SU-DHL-6 (cell line): ENCODE results near the gene GPR15.

ENCODE experiments used
- H2AFZ ChIP-seq: fragments of 200-600 bp; sonication (generic); 2 replicates; pipeline ENCODE4 v1.6.1; 2014; ENCODE audit warnings: low read depth, mild to moderate bottlenecking, moderate library complexity, mixed read lengths, antibody characterized with exemption, low read length; ENCODE audit not compliant: severe bottlenecking
- H3F3A ChIP-seq: fragments of 200-600 bp; shearing (Covaris generic); 2 replicates; pipeline ENCODE4 v1.6.0; 2016; ENCODE audit warnings: antibody characterized with exemption, mild to moderate bottlenecking; ENCODE audit not compliant: insufficient read depth
- H3K27ac ChIP-seq: fragments of 200-600 bp; sonication (generic); 2 replicates; pipeline ENCODE4 v1.5.1; 2016; ENCODE audit warnings: low read depth, mild to moderate bottlenecking, low read length, moderate library complexity, mixed read lengths
- H3K27me3 ChIP-seq: fragments of 200-600 bp; sonication (generic), shearing (Covaris generic); 2 replicates; pipeline ENCODE4 v1.6.0; 2014; ENCODE audit warnings: mild to moderate bottlenecking, low read length
- H3K36me3 ChIP-seq: fragments of 200-600 bp; sonication (generic); 2 replicates; pipeline ENCODE4 v1.6.1; 2014; ENCODE audit warnings: mild to moderate bottlenecking, low read length, mixed read lengths
- H3K4me2 ChIP-seq: fragments of 300-600, 200-600 bp; shearing (Covaris generic), sonication (generic); 2 replicates; pipeline ENCODE4 v1.6.0; 2014; ENCODE audit warnings: low read length, low read depth, mild to moderate bottlenecking; ENCODE audit not compliant: poor library complexity, severe bottlenecking
- H3K4me3 ChIP-seq: fragments of 200-600 bp; sonication (generic); 2 replicates; pipeline ENCODE4 v1.5.1; 2014; ENCODE audit warnings: antibody characterized with exemption, low read length, mild to moderate bottlenecking, mixed read lengths; ENCODE audit not compliant: insufficient read depth, poor library complexity, severe bottlenecking
- H3K79me2 ChIP-seq: fragments of 200-600 bp; sonication (generic); 2 replicates; pipeline ENCODE4 v1.6.1; 2014; ENCODE audit warnings: mild to moderate bottlenecking, low read length, moderate library complexity; ENCODE audit not compliant: insufficient read depth
- H3K9ac ChIP-seq: fragments of 200-600 bp; sonication (generic); 2 replicates; pipeline ENCODE4 v1.7.0; 2014; ENCODE audit warnings: mild to moderate bottlenecking, low read length
- H3K9me2 ChIP-seq: fragments of 200-600 bp; sonication (generic); replicated peaks from 2 replicates; pipeline ENCODE4 v1.6.1; 2014; ENCODE audit warnings: low read length; ENCODE audit not compliant: insufficient read depth
- H3K9me3 ChIP-seq: fragments of 200-600 bp; sonication (generic); 2 replicates; pipeline ENCODE4 v1.6.1; 2014; ENCODE audit warnings: low read length, mixed read lengths; ENCODE audit not compliant: insufficient read depth
- H4K20me1 ChIP-seq: fragments of 200-600 bp; sonication (generic); 2 replicates; pipeline ENCODE4 v1.6.1; 2014; ENCODE audit warnings: low read depth, mild to moderate bottlenecking, antibody characterized with exemption, low read length, moderate library complexity, mixed read lengths
- CTCF ChIP-seq: fragments of 200-600 bp; sonication (generic); IDR thresholded peaks from one replicate; pipeline ENCODE4 v1.5.1; 2017; ENCODE audit warnings: antibody characterized with exemption, mild to moderate bottlenecking, low read length, moderate library complexity; ENCODE audit not compliant: insufficient read depth, poor library complexity, severe bottlenecking
- EZH2phosphoT487 ChIP-seq: fragments of 200-600 bp; sonication (generic), shearing (Covaris generic); conservative IDR thresholded peaks from 2 replicates; pipeline ENCODE4 v1.6.1; 2018; ENCODE audit warnings: mild to moderate bottlenecking, antibody characterized with exemption, low read length, moderate library complexity, mixed read lengths

Gene GPR15

DNA sequence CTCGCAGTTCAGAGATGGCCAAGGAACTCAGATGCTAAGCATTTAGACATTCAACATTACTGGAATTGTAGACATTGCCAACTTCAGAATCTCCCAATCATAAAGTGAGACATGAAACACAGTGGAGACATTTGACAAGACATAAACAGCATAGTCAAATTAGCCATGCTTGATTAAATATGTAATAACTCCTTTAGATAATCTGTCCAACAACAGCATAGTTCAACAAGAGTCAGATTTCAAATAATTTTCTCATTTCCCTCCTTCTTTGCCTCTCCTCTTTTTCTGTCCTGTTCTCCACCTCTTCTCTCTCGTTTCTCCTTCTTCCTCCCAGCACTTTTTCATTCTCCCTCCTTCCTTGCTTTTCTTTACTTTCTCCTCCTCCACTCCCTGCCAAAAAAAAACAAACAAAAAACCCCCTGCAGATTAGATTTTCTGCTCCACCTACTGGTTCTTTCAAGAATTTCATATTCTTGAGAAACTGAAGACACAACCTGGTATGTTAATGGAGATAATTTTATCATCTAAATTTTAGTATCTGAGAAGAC lies 41.5 kb downstream of the GPR15 start:
- Histone ChIP-seq H4K20me1 (no peaks in the 10 kb centered on the region), H2AFZ (peak overlapping the region; percentile 8), H3F3A (peaks cover 14% of the 10 kb centered on the region; the same call in 1 of the 2 replicates), H3K4me3 (peak overlapping the region; percentile 29), H3K4me2 (peak overlapping the region; percentile 83), H3K27me3 (no peaks in the 10 kb centered on the region), H3K79me2 (no peaks in the 10 kb centered on the region), H3K9ac (peak overlapping the region; percentile 47), H3K27ac (peak overlapping the region; percentile 81), H3K9me2 (no peaks in the 10 kb centered on the region), H3K36me3 (no peaks in the 10 kb centered on the region), H3K9me3 (no peaks in the 10 kb centered on the region)
- TF ChIP-seq EZH2phosphoT487 (no peak), CTCF (peak; percentile 44)

- no peak for TF ChIP-seq EZH2phosphoT487
- H3K36me3 ChIP-seq, result 0 out of 2 replicates have a peak, but pooled peaks cover 3% of the 10 kb centered on the region
- no peak overlapping the region for H3K4me3 ChIP-seq
- peaks cover 11% of the 10 kb centered on the region; the same call in 1 of the 2 replicates for H3F3A ChIP-seq
- H4K20me1 ChIP-seq, result no peaks in the 10 kb centered on the region
- no peaks in the 10 kb centered on the region for H3K79me2 ChIP-seq
- peak overlapping the region; percentile 44; the same call in 1 of the 2 replicates for H3K27ac ChIP-seq
- no peak overlapping the region; the same call in 1 of the 2 replicates for H3K9ac ChIP-seq
- H2AFZ ChIP-seq, result peak overlapping the region; percentile 17
- H3K9me2 ChIP-seq, result no peaks in the 10 kb centered on the region
- H3K9me3 ChIP-seq, result no peaks in the 10 kb centered on the region
- no peaks in the 10 kb centered on the region for H3K27me3 ChIP-seq
- peak overlapping the region; percentile 83 for H3K4me2 ChIP-seq
These were observed 42.4 kb downstream of the GPR15 start for GRCh38 chr3:98574132-98574531.

GRCh38 chr3:98577178-98577895 lies 45.6 kb downstream of the GPR15 start:
- Histone ChIP-seq H3F3A (peaks cover 11% of the 10 kb centered on the region; the same call in 1 of the 2 replicates), H3K9me3 (no peaks in the 10 kb centered on the region)

More at GRCh38 chr3:98577178-98577895, 45.6 kb downstream of the GPR15 start:
- H4K20me1 ChIP-seq, result no peaks in the 10 kb centered on the region
- H3K79me2 ChIP-seq, result no peaks in the 10 kb centered on the region
- no peaks in the 10 kb centered on the region for H3K9me2 ChIP-seq
- no peak overlapping the region for H3K4me3 ChIP-seq
- no peaks in the 10 kb centered on the region for H3K27me3 ChIP-seq
- no peak overlapping the region for H3K4me2 ChIP-seq
- no peak overlapping the region for H3K27ac ChIP-seq
- H3K9ac ChIP-seq, result no peak overlapping the region
- peaks cover 8% of the 10 kb centered on the region; the same call in 1 of the 2 replicates for H3K36me3 ChIP-seq
- H2AFZ ChIP-seq, result no peak overlapping the region
- no peak for TF ChIP-seq CTCF
- no peak for TF ChIP-seq EZH2phosphoT487
